IPS DF 6.9 (cell line): Measurements from ENCODE around the gene RBM34.
"Not testable (repeated sequence)": the region's sequence is repeated elsewhere in the genome, so short reads cannot be mapped to it uniquely, and the experiment has no call there.

Experiments
- DNase-seq: peaks from one replicate; pipeline ENCODE4 v3.0.0-alpha.2; 2013; ENCODE audit warnings: low read depth, low spot score
- H3K27ac ChIP-seq: one replicate; pipeline ENCODE4 v1.5.1; 2013; ENCODE audit warnings: low read length, control low read depth
- H3K27me3 ChIP-seq: 2 replicates; pipeline ENCODE4 v1.6.1; 2013; ENCODE audit warnings: mild to moderate bottlenecking, low read length; ENCODE audit not compliant: control insufficient read depth, insufficient read depth
- H3K36me3 ChIP-seq: 2 replicates; pipeline ENCODE4 v1.6.1; 2013; ENCODE audit warnings: low read length; ENCODE audit not compliant: control insufficient read depth, insufficient read depth
- H3K4me1 ChIP-seq: 2 replicates; pipeline ENCODE4 v1.6.1; 2013; ENCODE audit warnings: low read length; ENCODE audit not compliant: control insufficient read depth, insufficient read depth
- H3K4me3 ChIP-seq: 2 replicates; pipeline ENCODE4 v1.5.1; 2013; ENCODE audit warnings: mild to moderate bottlenecking, low read length
- H3K9me3 ChIP-seq: 2 replicates; pipeline ENCODE4 v1.6.1; 2013; ENCODE audit warnings: low read length, inconsistent platforms; ENCODE audit not compliant: control insufficient read depth, insufficient read depth
- WGBS: extraction: QIAGEN DNeasy Blood & Tissue Kit; methylation state at CpG from one replicate; pipeline ENCODE4 v1.1.7; 2013; ENCODE audit warnings: mixed read lengths, missing lambda C conversion rate; ENCODE audit not compliant: insufficient read length, insufficient coverage; 5-methylcytosine and 5-hydroxymethylcytosine counted together

RBM34 gene

DNA sequence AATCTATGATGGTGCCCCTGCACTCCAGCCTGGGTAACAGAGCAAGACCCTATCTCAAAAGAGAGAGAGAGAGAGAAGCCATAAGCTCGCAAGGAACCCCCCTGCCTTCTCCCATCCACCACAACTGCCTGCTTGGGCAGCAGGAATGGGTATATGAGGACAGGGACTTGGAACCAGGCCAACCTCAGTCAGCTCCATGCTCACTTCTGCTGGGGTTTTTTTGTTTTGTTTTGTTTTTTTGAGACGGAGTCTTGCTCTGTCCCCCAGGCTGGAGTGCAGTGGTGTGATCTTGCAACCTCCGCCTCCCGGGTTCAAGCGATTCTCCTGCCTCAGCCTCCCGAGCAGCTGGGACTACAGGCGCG lies 69.0 kb downstream of the RBM34 start:
- H3K27ac ChIP-seq, H3K27me3 ChIP-seq, H3K9me3 ChIP-seq, H3K4me3 ChIP-seq, H3K36me3 ChIP-seq, DNase-seq: not testable (repeated sequence)
- WGBS, result no CpG with 5 or more reads among the region's 8 CpGs
- H3K4me1 ChIP-seq, result peaks cover 14% of the 10 kb centered on the region; the same call in 1 of the 2 replicates

DNA sequence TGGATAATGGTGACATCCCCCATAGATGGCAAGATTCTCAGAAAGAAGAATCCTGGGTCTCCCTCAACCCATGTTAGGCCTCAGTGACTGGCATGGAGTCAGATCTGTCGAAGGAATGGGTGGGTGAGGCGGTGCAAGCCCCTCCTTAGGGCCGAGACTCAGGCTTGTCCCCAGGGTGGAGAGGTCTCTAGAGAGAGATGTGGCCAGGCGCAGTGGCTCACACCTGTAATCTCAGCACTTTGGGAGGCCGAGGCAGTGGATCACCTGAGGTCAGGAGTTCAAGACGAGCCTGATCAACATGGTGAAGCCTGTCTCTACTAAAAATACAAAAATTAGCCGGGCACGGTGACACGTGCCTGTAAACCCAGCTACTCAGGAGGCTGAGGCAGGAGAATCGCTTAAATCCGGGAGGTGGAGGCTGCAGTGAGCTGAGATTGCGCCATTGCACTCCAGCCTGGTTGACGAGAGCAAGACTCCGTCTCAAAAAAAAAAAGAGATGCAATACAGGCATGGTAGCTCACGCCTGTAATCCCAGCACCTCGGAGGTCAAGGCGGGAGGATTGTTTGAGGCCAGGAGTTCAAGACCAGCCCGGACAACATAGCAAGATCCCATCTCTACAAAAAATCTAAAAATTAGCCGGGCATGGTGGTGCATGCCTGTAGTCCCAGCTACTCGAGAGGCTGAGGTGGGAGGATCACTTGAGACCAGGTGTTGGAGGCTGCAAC lies 69.6 kb downstream of the RBM34 start:
- H3K4me1 ChIP-seq, result peaks cover 14% of the 10 kb centered on the region; the same call in 1 of the 2 replicates
- not testable (repeated sequence) for H3K27ac ChIP-seq, H3K9me3 ChIP-seq, DNase-seq, H3K27me3 ChIP-seq, H3K36me3 ChIP-seq, H3K4me3 ChIP-seq
- no CpG with 5 or more reads among the region's 20 CpGs for WGBS

DNA sequence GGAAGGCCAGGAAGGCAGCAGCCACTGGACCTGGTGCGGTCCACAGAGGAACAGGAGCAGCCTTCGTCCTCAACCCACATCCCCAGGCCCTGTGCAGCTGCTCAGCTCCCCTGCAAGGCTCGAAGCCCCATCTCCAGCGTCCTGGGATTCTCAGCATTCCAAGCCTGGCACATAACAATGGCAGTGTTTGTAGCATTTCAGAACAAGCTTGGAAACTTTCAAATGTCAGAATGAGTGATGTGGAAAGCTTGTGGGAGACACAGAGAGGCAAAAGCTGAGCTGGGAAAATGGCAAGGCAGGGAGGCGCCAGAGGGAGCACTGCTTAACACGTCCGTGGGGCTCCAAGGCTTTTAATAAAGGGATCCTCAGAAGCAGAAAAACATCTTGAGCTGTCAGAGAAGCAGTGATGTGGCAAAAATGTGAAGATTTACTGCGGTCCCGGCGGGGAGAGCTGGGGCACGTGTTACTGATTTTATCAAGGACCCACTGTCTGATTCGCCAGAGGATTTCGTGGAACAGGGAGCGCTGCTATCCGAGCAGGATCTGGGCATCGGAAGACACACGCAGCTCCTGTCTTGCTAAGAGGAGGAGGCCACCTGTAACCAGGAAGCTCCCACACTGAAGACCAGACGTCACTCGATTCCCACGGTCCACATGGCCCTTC lies 70.5 kb downstream of the RBM34 start:
- H3K27me3 ChIP-seq, result no peaks in the 10 kb centered on the region
- H3K4me3 ChIP-seq, result no peak overlapping the region
- H3K4me1 ChIP-seq, result peaks cover 14% of the 10 kb centered on the region; the same call in 1 of the 2 replicates
- no peak overlapping the region for H3K27ac ChIP-seq
- no peaks in the 10 kb centered on the region for H3K36me3 ChIP-seq
- no CpG with 5 or more reads among the region's 20 CpGs for WGBS
- peak; percentile 84 for DNase-seq
- H3K9me3 ChIP-seq, result no peaks in the 10 kb centered on the region

DNA sequence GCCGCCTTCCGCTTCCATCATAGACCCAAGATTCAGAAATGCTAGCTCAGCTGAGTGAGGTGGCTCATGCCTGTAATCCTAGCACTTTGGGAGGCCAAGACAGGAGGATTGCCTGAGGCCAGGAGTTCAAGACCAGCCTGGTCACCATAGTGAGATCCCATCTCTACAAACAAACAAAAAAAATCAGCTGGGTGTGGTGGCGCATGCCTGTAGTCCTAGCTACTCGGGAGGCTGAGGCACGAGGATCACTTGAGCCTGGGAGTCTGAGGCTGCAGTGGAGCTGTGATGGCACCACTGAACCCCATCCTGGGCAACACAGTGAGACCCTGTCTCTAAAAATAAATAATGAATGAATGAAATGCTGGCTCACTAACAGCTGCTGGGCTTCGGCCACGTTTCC lies 72.1 kb downstream of the RBM34 start:
- peaks cover 15% of the 10 kb centered on the region; the same call in 1 of the 2 replicates for H3K4me1 ChIP-seq
- no peak for DNase-seq

DNA sequence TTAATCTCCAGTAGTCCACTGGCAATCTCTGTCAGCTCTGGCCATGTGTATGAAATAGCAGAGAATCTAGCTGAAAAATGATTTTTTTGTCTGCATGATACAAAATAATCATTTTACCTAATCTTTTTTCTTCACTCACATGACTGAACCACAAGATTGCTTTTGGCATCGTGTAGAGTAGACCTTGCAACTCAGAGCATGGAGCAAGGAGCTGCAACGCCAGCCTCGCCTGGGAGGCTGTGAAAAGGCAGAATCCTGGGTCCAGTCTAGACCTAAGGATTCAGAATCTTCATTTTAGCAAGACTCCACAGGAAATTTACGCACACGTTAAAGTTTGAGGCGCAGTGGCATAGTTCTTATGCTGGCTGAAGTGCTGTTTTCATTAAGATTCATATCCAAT lies 72.6 kb downstream of the RBM34 start:
- H3K4me1 ChIP-seq, result peaks cover 15% of the 10 kb centered on the region; the same call in 1 of the 2 replicates
- no CpG with 5 or more reads among the region's 6 CpGs for WGBS
- H3K36me3 ChIP-seq, result no peaks in the 10 kb centered on the region
- H3K27me3 ChIP-seq, result no peaks in the 10 kb centered on the region
- no peak overlapping the region for H3K4me3 ChIP-seq
- no peak for DNase-seq
- H3K9me3 ChIP-seq, result no peaks in the 10 kb centered on the region
- no peak overlapping the region for H3K27ac ChIP-seq

More for the DNA sequence above, 72.1 kb downstream of the RBM34 start:
- no peak overlapping the region for H3K4me3 ChIP-seq
- no peaks in the 10 kb centered on the region for H3K9me3 ChIP-seq
- WGBS, result no CpG with 5 or more reads among the region's 7 CpGs
- H3K36me3 ChIP-seq, result no peaks in the 10 kb centered on the region
- no peak overlapping the region for H3K27ac ChIP-seq
- no peaks in the 10 kb centered on the region for H3K27me3 ChIP-seq

DNA sequence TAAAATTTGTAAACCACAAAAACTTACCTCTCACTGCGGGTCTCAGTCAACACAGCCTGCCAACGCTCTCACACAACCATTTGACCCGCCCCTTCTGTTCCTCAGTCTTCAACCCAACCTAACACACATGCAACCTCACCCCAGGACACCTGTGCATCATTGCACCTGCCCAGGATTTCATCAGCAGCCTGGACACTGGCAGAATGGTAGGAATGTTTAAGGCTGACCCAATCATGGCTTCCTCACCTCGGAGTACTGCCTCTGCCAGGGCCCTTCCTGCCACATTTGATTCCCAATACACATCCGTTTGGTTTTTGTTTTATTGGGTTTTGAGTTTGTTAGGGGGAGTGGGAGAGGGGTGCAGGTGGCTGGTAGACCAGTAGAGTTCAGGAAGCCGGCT lies 73.1 kb downstream of the RBM34 start:
- WGBS, result no CpG with 5 or more reads among the region's 6 CpGs
- DNase-seq, result no peak

DNA sequence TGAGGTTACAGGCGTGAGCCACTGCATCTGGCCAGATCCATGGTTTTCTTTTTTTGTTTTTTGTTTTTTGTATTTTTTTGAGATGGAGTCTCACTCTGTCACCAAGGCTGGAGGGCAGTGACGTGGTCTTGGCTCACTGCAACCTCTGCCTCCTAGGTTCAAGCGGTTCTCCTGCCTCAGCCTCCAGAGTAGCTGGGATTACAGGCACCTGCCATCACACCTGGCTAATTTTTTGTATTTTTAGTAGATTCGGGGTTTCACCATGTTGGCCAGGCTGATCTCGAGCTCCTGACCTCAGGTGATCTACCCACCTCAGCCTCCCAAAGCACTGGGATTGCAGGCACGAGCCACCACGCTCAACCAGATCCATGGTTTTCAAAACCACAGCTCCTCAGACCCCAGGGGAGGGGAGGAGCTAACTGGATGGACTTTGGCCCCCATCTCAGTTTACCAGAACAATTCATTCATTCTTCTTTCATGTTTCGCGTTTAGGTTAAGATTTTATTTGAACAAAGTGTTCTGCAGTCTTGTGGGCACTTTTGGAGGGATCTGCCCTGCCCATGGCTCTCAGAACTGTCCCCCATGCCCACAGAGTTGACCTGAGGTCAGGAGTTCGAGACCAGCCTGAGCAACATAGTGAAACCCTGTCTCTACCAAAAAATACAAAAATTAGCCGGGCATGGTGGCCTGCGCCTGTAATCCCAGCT lies 75.5 kb downstream of the RBM34 start:
- no CpG with 5 or more reads among the region's 12 CpGs for WGBS
- not testable (repeated sequence) for H3K4me3 ChIP-seq, H3K4me1 ChIP-seq, DNase-seq, H3K27ac ChIP-seq, H3K27me3 ChIP-seq, H3K36me3 ChIP-seq, H3K9me3 ChIP-seq

More for the DNA sequence above, 73.1 kb downstream of the RBM34 start:
- Histone ChIP-seq H3K4me3 (no peak overlapping the region), H3K36me3 (no peaks in the 10 kb centered on the region), H3K27me3 (no peaks in the 10 kb centered on the region), H3K4me1 (peaks cover 14% of the 10 kb centered on the region; the same call in 1 of the 2 replicates), H3K27ac (no peak overlapping the region), H3K9me3 (no peaks in the 10 kb centered on the region)
